Dermis blood vessel endothelial cell (primary cell): ENCODE results near the gene SEMA3D. TPM values are rescaled to one million over a fixed set of nuclear protein-coding genes. Genes with fewer than 3 reads are reported as not detected.

ENCODE experiments used
- DNase-seq: peaks from one replicate; pipeline ENCODE4 v3.0.0; 2010
- total RNA-seq: library from RNA; depleted of rRNA; stranded (reverse); fragments of >200 nt; gene quantifications from 2 replicates; pipeline ENCODE4 v1.2.3, GENCODE V29; 2014

SEMA3D gene
- total RNA-seq, 1 donor from 2014 or later: 20.4 TPM

DNA sequence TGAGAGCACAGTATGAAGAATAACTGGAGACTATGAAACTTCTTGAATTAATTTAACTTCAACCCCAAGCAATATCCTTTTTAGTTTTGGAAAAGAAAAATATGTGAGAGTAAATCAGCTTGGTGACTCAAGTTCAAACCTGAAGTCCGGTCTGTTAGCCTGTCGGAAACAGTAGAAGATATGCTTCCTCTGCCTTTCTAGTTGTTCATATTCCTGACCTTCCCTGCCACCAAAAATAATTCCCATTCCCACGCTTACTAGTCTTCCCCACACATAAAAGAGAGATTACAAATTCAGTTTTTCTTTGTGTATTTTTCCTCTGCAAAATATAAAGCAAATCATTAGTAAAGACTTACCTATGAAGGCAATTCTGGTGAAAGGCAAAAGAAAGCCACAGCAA is 3.6 kb downstream of the SEMA3D start:
- no peak for DNase-seq

DNA sequence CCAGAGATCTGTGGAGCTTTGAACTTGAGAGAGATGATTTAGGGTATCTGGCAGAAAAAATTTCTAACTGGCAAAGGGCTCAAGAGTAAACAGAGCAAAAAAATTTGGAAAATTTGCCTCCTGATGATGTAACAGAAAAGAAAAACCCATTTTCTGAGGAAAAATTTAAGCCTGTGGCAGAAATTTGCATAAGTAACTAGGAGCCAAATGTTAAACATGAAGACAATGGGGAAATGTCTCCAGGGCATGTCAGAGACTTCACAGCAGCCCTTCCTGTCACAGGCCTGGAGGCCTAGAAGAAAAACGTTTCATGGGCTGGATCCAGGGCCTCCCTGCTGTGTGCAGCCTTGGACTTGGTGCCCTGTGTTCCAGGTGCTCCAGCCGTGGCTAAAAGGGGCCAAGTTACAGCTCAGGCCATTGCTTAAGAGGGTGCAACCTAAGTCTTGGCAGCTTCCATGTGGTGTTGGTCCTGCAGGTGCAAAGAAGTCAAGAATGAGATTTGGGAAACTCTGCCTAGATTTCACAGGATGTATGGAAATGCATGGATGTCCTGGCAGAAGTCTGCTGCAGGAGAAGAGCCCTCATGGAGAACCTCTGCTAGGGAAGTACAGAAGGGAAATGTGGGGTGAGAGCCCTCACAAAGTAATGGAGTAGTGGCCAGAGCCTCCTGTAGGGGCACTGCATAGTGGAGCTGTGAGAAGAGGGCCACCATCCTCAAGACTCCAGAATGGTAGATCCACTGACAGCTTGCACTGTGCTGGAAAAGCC is 8.1 kb downstream of the SEMA3D start:
- no peak for DNase-seq

DNA sequence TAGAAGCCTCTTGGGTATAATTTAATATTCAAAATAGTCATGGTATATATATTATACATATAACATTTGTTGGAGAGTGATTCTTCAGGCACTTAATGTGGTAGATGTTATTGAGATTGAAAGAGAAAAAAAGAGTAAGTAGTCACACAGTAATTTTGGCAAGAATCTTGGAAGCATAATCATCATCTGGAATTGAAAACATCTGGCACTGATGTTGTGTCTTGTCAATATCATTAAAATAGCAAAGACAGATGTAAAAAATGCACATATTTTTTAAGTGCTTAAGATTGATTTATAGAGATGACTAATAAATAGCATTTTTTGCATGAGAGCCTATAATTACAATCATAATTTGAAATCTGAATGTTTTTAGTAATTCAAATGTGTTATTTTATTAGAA is 9.5 kb downstream of the SEMA3D start:
- DNase-seq: no peak

DNA sequence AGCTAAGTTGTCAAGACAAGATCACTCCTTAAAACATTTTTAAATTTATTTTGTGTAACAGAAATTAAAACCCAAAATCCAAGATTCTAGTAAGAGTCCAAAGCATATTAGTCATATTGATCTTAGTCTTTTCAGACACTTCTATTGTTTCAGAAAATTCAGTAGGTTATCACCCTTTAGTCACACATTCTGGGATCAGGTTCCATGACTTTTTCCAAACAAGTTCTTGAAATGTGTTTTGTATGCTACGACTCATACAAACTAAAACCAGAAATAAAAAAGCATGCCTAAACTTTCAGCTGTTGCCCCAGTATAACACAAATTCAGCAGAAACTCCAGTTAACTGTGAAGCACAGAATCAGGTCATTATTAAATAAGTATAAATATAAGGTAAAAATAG is 10.7 kb downstream of the SEMA3D start:
- DNase-seq: no peak

- no peak for DNase-seq
Measured at GRCh38 chr7:85175217-85175616, 11.6 kb downstream of the SEMA3D start.

DNA sequence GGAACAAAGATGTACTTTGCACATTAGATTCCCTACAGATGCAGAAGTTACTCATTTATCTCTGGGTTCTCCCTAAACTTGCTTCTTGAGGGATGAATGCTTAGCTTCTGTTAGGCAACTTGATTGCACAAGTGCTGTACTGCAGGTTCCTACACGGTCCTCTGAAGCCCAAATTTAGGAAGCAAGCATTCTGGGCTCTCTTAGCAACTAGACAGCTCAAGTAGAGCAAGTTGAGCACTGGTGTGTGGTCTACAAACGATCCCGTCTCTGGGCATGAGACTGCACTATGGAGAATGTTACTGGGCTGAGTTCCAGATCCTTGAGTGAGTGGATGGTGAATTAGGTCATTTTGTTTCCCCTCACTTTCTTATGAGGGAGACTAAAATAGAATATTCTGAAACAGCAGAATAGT is 14.3 kb downstream of the SEMA3D start:
- DNase-seq: peak; percentile 49

- no peak for DNase-seq
Measured at GRCh38 chr7:85167636-85168035, 19.2 kb downstream of the SEMA3D start.

DNA sequence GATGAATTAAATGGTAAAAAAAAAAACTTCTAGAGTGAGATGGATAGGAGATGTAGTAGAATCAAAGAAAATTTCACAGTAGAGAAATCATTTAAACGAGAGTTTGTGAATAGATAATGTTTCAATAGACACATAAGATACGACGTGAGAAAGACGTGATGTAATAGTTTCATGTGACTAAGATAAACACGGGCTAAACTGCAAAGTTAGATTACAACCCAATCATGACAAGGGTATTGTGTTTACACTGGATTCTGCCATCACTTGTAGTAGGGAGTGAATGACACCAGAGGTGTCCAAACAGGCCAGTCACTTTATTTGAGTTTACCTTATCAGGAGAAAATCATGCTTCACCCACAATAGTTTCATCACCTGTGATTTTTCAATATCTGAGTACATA is 21.6 kb downstream of the SEMA3D start:
- DNase-seq: no peak

GRCh38 chr7:85164376-85164775 is 22.5 kb downstream of the SEMA3D start:
- no peak for DNase-seq

DNA sequence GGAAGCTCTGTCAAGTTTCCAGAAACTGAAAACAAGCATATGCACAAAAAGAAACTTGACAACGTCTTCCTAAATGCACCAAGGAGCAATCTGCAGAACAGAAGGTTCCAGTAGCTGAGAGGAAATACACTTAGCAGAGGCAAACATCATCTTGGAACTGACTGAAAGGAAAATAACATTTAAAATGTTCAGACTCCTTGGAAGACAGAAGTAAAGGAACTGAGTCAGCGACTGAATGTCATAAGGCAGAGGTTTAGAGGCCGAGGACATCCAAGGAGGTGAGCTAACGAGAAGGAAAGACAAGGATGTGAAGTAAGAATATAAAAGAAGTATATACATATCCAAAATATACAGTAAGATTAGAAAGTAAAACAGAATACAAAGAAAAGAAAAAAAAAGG is 24.1 kb downstream of the SEMA3D start:
- peak; percentile 19 for DNase-seq

GRCh38 chr7:85160223-85160622 is 26.6 kb downstream of the SEMA3D start:
- no peak for DNase-seq

- no peak for DNase-seq
Measured at GRCh38 chr7:85159003-85159402, 27.9 kb downstream of the SEMA3D start.

DNA sequence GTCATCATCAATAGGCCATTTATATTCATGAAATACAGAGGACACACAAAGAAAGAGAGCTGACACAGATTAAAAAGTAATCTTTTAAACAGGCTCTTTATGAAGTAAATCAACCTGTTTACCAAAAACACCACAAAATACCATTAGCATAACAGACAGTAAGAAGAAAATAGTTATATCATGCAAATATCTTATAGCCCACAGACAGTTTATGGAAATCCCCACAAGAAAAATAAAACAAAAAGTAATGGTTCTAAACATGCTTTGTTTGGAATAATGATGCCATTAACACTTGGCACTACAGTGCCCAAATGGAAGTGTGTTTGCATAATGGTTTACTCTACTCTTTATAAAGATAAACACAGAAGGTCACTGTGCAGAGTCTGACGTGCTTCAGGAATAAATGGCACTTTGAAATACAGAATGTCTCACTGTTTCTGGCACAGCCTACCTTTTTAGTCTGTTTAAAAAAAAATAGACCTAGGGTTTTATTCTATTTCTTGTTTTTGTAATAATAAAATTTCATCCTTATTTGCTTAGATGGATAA is 30.1 kb downstream of the SEMA3D start:
- DNase-seq: no peak

DNA sequence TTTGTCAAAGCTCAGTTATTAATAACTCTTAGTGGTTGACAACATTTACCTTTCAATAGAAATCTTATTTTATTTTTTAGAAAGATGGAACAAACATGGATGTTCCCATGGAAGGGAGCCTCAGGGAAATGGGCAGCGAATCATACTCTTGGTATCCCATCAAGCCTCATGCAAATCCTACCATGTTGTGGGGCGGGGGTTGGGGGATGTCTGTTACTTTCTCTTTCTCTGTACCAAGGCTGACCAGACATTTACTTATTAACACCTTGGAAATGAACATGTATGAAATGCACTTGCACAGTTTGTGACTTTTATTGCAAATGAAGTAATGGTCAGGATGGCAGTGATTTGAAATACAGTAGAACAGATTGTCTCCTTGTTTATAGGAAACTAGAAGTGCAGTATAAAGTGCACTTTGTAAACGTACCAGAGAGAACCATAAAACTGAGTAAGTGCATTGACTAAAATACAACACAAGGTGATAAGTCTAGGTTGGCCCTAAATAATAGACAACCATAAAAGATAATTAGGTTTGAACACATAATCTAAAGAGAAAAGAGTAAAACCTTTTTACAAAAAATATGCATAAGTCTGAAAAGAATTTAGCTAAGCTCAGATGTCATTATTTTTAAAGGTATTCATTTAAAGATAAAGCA is 32.4 kb downstream of the SEMA3D start:
- DNase-seq: no peak

- DNase-seq: no peak
Measured at GRCh38 chr7:85153715-85154114, 33.1 kb downstream of the SEMA3D start.

DNA sequence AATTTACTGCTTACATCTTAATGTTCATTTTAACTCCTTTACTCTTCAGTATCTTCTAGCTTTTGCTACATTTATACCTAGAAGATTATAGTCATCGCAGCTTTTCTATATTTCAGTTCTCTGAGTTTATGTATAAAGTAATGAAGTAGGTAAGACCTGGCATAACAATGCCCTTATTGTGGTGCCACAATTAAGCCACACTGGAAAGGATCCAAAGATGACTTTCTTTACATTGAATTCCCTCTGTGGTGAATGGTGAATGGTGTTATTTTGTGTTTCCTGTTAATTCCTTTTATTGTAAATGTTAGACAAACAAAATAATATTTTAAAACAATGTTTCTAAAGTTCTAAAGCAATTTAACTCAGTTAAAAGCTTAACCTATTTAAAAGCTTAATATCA is 36.2 kb downstream of the SEMA3D start:
- no peak for DNase-seq

DNA sequence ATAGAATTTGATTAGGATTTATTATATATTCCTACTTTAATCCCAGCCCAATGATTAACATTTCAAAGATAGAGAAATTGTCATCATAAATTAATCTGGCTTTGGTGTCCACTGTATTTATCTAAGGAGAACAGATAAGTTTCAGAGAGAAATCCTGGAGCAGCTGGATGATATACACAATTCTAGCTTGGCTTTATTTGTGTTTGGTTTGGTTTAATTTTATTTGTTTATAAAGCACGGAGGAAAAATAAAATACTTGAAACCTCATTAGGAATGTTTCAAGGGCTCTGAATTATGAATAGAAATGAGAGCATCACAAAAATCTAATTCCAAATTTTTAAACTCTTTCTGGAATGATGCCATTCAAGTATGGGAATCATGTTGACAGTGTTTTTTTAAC is 42.1 kb downstream of the SEMA3D start:
- DNase-seq: no peak

DNA sequence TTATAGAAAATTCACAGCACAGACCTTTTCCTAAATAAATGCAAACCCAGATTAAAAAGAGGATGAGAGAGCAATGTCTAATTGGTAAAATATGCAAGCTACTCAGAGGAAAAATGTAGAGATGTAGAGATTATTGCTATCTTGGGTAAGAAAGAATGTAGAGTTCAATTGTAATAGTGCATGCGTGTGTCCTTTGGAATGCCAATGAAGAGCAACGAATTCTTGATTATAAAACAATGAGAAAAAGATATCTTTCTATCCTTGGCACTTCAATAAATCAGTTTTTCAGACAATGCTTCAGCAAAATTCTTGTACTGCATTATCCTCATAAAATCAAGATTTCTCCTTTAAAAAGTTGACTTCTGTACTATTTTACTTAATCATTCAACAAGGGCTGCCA is 50.9 kb downstream of the SEMA3D start:
- peak; percentile 29 for DNase-seq

DNA sequence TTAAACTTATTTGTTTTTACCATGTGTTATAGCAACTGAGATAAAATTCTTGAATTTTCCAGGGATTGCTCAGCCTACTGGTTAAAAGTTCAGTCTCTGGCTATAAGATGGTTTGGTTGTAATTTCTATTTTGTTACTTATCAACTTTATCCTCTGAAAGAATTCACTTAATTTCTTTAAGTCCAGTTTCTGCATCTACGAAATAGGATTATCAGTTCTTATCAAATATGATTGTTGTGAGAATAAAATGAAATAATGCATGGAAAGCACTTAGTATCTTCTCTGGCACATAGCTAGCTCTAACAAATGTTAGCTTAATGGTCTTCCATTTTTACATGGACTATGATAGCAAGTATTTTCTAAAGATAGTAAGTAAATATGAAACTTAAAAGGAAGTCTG is 53.3 kb downstream of the SEMA3D start:
- no peak for DNase-seq

- DNase-seq: no peak
Measured at GRCh38 chr7:85133006-85133405, 53.9 kb downstream of the SEMA3D start.

DNA sequence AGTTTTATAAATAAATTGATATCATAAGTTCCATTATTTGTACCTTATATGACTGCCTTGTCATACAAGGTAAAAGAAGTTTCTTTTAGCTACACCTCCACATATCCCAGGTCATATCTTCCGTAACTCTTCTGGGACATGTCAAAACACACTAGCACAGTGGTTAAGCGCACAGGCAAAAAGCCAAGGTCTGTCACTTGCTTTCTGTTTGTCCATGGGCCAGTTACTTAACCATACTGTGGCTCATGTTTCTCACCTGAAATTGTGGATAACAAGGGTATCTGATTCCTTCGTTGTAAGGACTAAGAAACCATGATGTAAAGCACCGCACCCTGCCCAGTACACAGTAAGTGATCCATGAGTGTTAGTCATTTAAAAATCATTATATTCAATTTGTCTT is 56.2 kb downstream of the SEMA3D start:
- DNase-seq: no peak

- no peak for DNase-seq
Measured at GRCh38 chr7:85126383-85126782, 60.5 kb downstream of the SEMA3D start.

GRCh38 chr7:85125651-85126131 is 61.2 kb downstream of the SEMA3D start:
- DNase-seq: no peak

DNA sequence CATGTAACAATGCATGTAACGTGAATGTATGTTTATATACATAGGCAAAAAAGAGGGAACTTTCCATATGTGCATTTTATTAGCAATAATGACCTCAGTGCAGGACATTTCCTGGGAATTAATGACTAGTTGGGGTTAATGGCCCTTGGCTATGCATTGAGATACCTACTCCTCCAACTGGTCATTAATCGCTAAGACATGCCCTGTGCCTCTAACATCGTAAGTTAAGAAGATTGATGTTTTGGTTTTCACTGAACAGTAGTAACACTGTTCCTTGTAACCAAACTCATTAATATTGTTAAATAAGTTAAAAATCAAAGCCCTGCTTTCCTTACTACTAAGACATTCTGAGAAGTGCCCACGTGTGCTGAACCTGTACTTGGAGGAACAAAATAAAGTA is 61.7 kb downstream of the SEMA3D start:
- no peak for DNase-seq
